Cerebellar cortex (tissue), 1 donor: Measurements from ENCODE around the gene MED12L.
"Not testable (repeated sequence)": the region's sequence is repeated elsewhere in the genome, so short reads cannot be mapped to it uniquely, and the experiment has no call there.

Experiments
- DNase-seq: peaks from one replicate; pipeline ENCODE4 v3.0.0-alpha.2; 2015; ENCODE audit warnings: low spot score

The MED12L gene

DNA sequence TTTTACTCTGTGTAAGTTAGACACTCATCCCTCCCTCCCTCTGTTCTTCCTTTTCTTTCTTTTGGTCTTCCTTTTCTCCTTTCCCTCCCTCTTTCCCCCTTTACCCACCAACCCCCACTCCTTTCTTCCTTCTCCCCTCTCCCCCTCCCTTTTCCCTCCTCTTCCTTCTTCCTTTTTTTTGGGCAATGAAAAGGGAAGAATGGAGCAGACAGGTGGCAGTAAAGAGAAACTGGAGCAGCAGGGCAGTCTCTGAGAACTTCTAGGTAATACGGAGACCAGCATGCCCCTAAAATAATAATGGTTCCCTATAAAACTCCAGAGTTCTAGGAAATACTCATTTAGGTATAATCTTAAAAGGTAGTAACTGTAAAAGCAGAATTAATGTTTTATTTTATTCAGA is 129.0 kb downstream of the MED12L start:
- no peak for DNase-seq

DNA sequence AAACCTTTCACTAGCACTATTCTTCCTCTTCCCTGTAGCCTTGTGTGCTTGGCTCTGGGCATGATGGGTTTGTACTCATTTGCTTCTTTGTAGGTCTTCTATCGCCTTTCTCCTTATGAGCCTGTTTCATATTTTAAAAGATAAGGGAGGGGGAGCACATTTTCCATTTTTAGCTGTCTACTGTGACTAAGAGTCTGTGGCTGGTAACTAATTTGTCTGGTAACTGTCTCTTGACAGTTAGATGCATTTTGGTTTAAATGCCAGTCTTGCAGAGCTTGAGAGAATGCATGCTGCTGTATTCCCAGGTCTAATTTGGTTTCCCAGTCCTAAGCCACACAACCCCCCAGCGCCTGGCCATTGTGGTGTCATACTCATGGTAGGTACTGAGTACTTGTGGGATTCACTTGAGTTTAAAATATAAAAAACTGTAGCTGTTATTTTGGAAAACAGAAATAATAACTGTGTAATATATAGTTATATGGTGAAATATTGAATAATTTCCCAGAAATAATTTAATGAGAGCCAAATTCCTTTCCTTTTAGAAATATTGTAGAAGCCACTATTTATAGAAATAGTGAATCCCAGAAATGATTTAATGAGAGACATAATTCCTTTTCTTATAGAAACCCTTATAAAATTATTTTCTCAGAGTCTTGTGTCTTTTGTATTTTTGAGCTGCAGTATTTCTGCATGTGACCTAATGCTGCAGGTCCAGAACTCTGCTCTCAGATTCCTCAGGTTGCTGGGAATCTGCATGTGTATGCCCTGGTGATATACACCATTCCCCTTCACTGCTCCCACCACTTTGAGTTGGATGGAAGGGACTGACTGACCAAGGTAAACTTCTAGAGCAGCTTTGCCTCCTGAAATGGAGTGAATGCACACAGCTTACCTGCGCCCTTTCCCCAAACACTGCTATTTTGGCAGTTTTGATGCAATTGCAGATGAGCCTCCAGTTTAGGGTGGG is 131.5 kb downstream of the MED12L start:
- no peak for DNase-seq

DNA sequence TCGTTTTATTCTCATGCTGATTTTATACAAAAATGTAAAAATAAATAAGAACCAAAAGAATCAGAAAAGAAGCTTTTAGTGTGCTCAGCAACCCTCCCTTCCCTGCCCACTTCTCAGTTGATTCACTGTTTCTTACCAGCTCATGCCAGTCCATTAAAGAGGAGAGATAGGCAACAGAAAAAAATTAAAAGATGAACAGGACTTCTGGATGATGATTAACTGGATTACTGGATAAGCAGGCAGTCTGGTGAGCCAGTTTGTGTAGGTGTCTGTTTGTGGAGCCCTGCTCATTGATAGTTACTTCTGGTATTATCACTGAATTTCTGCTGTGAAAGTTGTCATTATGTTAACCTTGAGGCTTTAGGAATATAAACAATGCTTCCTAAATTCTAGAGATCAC is 132.7 kb downstream of the MED12L start:
- no peak for DNase-seq

DNA sequence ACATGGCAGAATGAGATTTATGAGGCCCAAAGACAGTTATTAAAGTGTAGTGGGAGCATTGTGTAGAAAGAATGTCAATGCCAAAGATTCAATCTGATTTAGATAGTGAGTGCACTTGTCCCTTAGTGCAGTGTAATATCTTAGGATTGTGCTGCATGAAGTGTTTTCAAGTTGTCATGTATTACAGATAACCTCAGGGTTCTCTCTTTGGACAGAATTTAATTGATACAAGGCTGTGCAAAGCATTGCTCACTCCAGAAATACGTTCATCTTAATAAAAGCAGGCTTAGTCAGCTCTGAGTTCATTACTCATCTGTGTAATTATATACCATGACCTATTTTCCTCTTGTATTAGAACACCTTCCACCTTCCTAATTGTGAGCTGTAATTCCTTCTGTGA is 133.6 kb downstream of the MED12L start:
- no peak for DNase-seq

DNA sequence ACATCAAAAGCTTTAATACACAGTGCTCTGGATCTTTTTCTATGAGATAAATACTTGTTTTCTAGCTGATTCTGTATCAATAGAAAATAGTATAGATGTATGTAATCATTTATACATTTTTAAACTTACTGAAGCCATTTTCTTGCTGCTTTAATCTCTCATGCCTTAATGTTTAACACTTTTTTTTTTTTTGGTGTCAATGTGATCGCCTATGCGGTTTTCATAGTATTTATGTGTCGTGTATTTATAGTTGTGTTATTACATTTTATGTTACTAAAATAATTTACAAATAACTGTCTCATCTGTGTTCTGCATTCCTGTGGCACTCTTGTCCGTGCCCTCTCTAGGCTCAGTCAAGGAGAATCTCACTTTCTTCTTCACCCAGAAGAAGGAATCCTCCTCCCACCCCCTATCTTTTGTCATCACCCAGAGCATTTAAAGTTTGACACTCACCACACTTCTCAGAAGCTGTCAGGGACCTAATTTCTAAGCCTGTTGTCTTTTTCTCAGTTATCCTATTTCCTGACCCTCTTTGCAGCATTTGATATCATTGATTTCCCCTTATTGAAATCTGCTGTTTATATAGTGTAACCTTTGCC is 138.9 kb downstream of the MED12L start:
- no peak for DNase-seq

DNA sequence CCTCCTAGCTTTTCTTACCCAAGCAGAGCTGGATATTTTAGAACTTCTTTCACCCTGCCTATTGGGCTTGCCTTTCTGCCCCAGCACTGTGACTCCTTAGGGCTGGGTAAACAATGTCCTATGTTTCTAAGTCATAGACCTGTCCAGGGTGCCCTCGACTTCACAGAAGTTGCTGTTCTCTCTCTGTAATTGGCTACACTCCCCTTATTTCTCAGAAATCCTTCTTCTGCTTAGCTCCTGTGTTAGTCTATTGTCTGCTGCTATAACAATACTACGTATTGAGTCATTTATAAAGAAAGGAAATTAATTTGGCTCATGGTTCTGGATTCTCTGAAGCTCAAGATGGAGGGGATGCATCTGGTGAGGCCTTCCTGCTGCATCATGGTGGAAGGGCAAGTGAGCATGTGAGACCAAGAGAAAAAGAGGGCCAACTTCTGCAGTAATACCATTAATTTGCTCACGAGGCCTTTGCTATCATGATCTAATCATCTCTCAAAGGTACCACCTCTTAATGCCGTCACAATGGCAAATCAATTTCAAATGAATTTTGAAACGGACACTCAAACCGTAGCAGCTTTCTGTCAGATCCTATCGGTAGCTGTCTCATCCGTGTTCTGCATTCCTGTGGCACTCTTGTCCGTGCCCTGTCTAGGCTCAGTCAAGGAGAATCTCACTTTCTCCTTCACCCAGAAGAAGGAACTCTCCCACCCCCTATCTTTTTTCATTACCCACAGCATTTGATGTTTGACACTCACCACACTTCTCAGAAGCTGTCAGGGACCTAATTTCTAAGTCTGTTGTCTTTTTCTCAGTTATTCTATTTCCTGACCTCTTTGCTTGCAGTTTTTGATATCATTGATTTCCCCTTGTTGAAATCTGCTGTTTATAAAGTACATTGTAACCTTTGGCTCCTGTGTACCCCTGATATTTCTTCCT is 139.8 kb downstream of the MED12L start:
- DNase-seq = no peak

DNA sequence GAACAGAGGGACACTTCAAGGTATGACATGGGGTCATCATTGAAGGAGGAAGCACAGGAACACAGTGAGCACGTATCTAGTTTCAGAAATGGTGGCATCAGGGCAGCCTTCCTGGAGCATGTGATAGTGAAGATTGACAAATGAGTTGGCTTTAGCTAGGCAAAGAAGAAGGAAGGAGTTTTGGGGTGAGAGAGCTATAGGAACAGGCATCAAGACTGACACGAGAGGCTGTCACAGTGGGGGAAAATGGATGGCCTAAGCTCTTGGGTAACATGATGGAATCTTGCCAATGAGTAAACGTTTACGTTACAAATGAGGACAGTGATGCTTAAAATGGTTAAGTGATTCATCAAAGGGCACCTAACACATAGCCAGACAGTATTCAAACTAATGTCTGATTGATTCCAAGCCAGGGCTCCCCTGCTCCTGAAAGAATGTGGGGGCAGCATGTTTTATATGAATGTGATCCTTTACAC is 140.7 kb downstream of the MED12L start:
- DNase-seq = no peak

DNA sequence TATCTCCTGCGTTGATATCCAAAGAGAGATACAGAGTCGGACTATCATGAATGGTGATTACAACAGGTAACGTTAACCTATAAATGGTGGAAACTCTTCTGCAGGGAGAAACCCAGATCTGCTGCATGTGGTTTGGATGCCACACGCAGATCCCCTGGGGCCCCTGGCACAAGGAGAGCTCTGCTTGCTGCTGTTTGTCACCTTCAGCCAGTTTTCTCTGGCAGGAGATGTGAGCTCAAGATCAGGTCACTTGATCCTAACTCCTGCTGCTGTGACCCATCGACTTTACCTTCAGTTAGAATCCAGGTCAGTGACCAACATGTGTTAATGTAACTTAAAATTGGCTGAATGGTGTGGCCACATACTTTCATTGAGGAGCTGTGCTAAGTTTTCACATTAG is 141.4 kb downstream of the MED12L start:
- no peak for DNase-seq

DNA sequence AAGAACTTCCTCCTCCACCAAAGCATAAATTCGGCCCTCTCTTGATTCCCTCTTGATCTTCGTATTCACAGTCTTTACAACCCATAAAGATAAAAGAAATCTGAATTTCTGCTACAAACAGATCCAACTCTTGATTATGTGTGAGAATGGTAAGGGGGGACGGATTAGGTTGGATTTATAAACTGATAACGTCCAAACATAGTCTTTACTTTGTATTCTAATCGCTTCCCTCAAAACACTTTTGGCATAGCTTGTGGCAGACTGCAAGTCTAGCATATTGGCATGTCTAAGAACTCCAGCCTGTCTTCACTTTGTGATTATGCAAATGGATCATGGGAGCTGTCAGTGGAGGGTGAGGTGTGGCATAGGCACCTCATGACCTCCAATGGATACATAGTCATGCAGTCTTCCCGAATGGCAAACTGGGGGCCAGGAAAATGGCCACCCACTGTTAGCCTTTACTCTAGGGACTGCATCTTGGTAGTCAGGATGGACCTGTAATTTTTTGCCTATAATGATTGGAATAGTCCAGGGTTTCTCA is 141.9 kb downstream of the MED12L start:
- peak; percentile 15 for DNase-seq

DNA sequence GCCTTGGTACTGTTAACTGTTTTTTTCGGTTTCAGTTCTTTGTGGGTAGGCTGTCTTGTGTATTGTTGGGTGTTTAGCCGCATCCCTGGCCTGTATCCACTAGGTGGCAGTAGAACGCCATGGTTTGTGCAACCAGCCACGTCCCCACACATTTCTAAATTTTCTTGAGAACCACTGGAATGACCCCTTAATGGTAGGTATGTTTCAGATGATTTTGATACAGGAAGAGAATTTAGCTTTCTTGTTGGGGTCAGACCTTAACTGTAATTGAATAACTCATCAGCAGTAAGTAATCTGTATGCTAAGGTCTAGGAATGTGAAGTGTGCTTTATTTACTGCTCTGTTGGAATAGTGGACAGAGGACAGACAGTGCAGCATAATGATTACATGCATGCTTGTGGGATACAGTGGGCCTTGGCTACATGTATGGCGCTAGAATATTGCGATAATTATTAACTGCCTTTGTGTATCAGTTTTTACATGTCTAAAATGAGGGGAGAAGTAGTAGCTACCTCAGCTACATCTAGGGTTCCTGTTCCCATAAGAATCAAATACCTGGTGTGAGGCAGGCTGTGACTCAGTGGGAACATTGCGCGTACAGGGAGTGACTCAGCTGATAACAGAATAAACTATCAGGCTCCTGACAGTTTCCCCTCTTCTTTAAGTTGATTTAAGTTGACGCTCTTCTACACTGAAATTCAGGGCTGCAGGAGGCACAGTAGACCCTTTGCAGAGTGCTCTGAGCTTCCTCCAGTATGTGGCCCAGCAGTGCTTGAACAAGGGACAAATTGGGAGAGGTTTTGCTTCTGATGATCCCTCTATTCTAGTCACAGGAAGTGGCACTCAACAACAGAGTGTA is 142.6 kb downstream of the MED12L start:
- DNase-seq = peak; percentile 79

DNA sequence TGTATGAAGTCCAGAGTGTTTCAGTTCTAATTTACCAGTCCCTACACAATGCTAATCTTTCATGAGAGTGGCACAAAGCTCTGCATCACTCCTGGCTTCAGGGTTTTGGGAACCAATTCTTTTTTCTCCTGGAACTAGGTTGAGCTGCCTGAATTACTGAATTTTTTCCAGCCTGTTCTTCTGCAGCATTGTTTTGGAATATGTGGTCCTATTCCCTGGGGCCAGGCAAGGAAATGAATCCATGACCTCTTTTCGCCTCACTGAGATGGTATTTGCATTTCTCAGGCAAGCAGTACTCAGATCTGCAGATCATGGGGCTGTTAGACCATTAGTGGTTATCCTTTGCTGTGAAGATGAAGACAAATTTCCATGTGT is 143.2 kb downstream of the MED12L start:
- DNase-seq = peak; percentile 15

DNA sequence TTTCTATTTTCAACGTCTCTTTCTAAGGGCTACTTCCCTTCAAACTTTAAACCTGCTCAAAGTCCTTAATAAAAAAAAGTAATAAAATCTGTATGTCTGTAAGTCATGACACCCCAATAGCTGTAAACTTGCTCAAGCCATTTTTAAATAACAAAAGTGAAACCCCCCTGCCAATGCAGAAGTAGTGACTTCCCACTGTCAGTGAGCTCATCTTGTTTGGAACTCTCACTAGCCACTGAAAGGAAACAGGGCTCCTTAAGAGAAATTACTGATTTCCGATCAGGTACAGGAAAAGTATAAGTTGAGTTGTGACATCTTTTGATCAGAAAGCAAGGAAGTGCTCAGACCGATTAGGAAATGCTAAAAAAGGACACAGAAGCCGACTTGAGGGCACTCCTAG is 145.2 kb downstream of the MED12L start:
- no peak for DNase-seq

DNA sequence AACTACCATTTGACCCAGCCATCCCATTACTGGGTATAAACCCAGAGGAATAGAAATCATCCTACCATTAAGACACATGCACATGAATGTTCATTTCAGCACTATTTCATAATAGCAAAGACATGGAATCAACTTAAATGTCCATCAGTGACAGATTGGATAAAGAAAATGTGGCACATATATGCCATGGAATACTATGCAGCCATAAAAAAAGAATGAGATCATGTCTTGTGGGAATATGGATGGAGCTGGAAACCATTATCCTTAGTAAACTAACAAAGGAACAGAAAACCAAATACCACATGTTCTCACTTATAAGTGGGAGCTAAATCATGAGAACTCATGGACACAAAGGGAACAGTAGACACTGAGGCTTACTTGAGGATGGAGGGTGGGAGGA is 146.9 kb downstream of the MED12L start:
- not testable (repeated sequence) for DNase-seq

DNA sequence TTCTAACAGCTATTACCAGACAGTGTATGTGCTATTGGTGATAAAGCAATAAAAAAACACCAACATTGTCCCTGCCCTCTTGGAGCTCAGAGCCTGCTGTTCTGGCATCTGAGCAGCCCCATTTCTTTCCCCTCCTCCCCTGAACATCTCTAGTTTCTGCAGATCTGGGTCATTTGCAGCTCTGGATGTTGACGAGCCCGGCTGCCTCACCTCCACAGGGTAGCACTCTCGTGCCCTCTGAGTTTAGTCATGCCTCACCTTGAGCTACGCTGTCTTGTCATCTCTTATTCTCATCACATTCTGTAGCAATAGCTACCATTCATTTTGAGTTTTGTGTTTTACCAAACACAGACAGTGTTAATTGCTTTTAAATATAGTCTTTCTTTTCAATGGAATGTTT is 147.5 kb downstream of the MED12L start:
- no peak for DNase-seq

DNA sequence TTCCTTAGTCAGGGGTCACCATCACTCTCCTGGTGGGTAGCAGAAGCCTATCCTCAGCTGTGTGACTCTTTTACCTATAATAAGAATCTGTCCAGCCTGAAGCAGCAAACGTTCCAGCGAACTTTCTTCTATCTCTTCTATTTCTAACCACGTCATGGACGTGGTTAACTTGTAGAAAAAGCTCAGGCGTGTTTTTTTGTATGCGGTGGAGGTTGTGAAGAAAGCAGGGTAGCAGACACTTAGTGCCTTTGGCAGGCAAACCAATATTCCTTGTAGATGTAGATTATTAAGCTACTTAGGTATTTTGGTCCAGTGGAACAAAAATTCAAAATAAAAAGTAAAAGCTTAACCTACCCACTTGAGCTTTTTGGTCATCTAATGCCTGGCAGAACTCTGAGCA is 149.4 kb downstream of the MED12L start:
- no peak for DNase-seq

DNA sequence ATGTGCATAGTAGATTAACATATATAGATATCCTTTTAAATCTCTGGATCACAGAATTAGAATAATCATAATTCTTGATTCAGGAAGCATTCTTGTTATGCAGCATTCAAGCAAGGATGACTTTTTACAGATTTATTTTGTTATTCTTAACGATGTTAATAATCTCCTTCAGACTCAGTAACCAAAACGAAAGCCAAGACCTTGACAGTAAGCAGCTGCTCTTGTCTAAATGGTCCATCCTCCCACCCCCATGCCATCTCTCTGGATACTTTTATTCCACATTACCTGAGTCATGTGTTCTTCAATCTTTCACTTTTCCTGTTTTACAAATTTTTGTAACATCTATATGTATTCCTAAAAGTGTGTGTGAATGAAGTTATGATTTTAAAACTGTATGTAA is 150.9 kb downstream of the MED12L start:
- DNase-seq = no peak

DNA sequence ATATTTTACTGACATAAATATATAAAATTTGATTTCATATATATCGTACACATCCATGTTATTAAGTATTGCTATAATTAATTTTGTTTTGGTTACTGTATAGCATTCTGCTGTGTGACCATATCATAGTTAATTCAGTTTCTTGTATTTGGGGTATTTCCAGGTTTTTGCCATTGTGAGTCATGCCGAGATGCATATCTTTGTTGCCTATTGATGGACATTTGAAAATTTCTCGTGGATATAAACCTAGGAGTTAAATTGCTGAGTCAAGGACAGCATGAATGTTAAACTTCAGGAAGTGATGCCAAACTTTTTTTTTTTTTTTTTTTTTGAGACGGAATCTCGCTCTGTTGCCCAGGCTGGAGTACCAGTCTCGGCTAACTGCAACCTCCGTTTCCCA is 151.3 kb downstream of the MED12L start:
- DNase-seq = no peak

DNA sequence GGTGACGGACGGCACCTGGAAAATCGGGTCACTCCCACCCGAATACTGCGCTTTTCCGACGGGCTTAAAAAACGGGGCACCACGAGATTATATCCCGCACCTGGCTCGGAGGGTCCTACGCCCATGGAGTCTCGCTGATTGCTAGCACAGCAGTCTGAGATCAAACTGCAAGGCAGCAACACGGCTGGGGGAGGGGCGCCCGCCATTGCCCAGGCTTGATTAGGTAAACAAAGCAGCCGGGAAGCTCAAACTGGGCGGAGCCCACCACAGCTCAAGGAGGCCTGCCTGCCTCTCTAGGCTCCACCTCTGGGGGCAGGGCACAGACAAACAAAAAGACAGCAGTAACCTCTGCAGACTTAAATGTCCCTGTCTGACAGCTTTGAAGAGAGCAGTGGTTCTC is 156.5 kb downstream of the MED12L start:
- DNase-seq = not testable (repeated sequence)

DNA sequence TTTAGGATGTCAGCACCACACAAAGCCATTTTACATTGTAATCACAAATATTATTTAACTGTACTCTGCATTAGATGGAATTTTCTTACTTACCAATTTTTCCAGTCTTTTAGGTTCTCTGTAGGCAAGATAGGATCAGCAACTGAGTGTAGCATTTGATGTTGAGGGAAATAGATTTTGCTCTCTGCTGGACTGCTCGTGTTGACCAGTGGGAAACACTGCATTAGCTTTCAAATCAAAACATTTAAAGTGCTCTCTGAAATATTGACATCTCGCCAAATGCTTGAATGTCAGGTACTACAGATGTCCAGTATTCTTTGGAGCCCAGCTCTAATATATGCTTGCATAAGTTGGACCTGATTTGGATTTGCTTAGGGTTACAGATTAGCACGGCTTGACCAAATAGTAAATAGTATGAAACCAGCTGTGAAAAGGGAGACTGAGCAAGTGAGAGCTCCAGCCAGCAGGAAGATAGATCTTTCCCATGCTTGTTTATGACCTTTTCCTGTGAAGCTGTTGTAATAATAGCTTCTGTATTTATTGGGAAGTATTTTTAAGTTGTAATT is 163.4 kb downstream of the MED12L start:
- no peak for DNase-seq

DNA sequence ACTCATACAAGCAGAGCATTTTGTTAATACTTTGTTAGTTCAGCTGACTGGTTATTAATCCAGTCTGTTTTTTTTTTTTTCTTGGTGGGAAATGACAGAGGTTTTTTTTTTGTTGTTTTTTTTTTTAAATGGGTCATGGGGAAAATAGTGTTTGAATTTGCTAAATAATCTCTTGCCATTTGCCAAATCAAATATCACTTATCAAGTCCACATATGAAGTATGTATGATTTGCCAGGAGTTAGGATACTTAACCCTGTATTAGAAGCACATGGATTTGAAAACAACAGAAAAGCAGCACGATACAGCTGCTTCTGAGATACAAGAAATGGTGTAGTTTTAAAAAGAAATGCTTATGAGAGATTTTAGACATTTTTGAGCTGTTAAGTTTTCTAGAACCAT is 171.3 kb downstream of the MED12L start:
- DNase-seq = no peak

DNA sequence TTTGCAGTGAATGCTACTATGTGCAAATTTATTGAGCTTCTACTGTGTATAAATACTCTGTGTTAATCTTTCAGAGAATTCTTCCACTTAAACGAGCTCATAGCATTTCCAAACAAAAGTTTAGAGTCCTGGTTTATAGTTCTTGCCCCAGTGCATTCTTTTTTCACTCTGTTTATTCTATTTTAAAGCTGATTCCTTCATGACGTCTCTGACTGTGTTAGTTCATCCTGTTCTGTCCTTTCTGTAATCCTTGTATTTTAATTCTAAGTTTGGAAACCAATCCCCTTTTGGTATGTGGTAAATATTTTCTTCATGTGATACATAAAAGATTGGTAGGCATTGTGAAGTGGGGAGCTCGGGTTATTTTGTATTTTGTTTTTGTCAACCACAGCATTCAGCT is 174.2 kb downstream of the MED12L start:
- DNase-seq = no peak
